ENCODE data around the gene ANKRD62. TPM values are rescaled to one million over a fixed set of nuclear protein-coding genes. Genes with fewer than 3 reads are reported as not detected.
"Not testable (repeated sequence)": the region's sequence is repeated elsewhere in the genome, so short reads cannot be mapped to it uniquely, and the experiment has no call there.

ANKRD62 gene
- total RNA-seq, 2 experiments from 2014 or later, result not detected

DNA sequence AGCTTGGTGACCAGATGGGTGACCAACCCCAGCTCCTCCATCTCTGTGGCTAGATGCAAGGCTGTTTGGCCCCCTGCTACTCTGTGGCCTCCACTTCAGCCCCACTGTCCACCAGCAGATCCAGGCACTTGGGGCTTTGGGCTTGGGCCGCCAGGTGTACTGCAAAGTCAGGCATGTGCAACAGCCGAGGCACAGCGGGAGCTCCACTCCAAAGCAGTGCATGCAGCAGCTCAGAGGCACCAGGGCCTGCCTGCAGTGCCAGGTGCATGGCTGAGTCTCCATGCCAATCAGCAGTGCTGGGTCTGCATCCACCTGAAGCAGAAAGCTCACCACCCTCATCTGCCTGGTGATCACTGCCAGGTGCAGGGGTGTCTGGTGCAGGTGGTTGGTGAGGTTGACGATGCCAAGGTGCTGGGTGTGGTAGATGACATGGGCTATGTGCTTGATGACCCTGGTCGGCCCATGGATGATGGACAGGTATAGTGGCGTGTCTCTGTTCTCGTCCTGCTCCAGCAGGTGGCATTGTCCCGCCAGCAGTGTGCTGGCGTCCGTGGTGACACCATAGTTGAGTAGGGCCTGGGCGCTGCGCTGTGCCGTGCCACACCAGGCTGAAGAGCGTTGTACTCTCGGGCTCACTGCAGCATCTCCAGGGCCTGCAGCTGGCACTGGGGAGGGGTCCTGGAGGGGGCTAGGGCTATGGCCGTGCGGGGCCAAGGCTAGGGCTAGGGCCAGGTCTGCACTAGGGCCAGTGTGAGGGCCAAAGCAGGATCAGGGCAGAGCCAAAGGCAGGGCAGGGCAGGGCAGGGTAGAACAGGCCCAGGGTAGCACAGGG lies 1.0 kb upstream of the ANKRD62 start:
- POLR2A ChIA-PET, result no interaction called here

DNA sequence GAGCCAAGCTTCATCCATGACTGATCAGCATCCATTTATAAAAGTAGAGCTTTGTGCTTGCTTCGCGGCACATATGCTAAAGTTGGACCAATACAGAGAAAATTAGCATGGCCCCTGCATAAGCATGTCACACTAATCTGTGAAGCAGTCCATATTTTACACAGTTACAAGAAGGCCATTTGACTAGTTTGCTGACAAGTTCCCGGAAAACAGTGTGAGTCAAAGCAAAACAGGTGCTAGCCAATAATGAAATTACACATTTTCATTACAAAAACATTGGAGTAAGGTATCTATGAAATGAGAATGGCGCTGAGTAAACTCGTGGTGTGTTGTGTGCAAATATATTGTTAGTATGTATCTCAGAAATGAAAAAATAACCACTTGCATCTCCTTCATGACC lies 4.7 kb downstream of the ANKRD62 start:
- no peak overlapping the region for H3K4me3 Mint-ChIP-seq
- no peak for DNase-seq
- ChIA-PET POLR2A (no interaction called here), CTCF (no interaction called here)
- H3K36me3 Mint-ChIP-seq (ENCODE audit: low read depth), result no peaks in the 10 kb centered on the region
- no peak overlapping the region for H3K27ac Mint-ChIP-seq
- H3K9me3 Mint-ChIP-seq, result peaks cover 4% of the 10 kb centered on the region
- peaks cover 15% of the 10 kb centered on the region for H3K4me1 Mint-ChIP-seq
- H3K27me3 Mint-ChIP-seq, result peaks cover 5% of the 10 kb centered on the region

More for the DNA sequence above, 1.0 kb upstream of the ANKRD62 start:
- CTCF ChIA-PET, result interaction anchor here (0.7 kb wide), 1 partner anchor 153 kb away, joined by 3 read pairs; no protein-coding TSS in a partner anchor
- H3K9me3 Mint-ChIP-seq, result peaks cover 4% of the 10 kb centered on the region
- H3K4me3 Mint-ChIP-seq, result no peak overlapping the region
- no peaks in the 10 kb centered on the region for H3K27me3 Mint-ChIP-seq
- no peak overlapping the region for H3K27ac Mint-ChIP-seq
- DNase-seq, result no peak
- H3K4me1 Mint-ChIP-seq, result peaks cover under 1% of the 10 kb centered on the region
- H3K36me3 Mint-ChIP-seq (ENCODE audit: low read depth), result no peaks in the 10 kb centered on the region

DNA sequence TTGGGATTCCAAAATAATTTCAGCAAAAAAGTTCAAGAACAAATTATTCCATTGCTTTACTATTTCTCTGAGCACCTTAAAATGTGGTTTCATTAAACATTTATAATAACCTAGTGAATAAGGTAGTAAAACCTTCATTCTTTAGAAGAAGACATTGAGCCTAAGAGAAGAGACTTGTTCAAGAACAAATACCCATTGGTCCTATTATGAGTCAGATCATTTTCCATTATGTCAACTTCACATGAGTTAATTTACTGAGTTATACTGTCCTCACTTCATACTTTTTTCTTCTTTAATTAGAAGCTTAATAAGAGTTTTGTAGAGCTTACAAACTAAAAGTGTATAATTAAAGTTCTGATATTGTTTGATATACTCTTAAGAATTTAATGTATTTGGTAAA lies 5.5 kb downstream of the ANKRD62 start:
- CTCF ChIA-PET, result no interaction called here
- DNase-seq, result no peak
- H3K4me1 Mint-ChIP-seq, result peaks cover 15% of the 10 kb centered on the region

DNA sequence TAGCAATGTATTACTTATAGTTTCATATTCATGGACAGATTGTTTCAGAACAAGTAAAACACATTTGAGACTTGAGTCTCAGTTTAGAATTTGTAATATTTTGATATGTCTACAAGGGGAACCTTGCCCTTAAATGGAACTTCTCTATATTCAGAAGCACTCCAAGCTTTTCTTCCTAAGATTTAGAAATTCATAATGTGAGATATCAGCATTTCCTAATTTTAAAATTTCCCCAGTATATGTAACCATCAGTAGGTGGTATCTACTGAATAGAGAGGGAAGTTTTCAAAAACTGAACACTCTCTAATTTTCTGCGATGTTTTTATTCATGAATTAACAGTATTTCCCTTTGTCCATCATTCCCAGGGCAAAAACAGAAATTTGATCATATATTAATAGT lies 7.6 kb downstream of the ANKRD62 start:
- no peak for DNase-seq
- peaks cover 15% of the 10 kb centered on the region for H3K4me1 Mint-ChIP-seq
- H3K27ac Mint-ChIP-seq, result no peak overlapping the region
- no peaks in the 10 kb centered on the region for H3K36me3 Mint-ChIP-seq (ENCODE audit: low read depth)
- H3K27me3 Mint-ChIP-seq, result peaks cover 21% of the 10 kb centered on the region
- POLR2A ChIA-PET, result no interaction called here
- no peak overlapping the region for H3K4me3 Mint-ChIP-seq
- CTCF ChIA-PET, result no interaction called here
- no peaks in the 10 kb centered on the region for H3K9me3 Mint-ChIP-seq

More for the DNA sequence above, 5.5 kb downstream of the ANKRD62 start:
- Mint-ChIP-seq H3K27ac (no peak overlapping the region), H3K36me3 (ENCODE audit: low read depth) (no peaks in the 10 kb centered on the region), H3K27me3 (peaks cover 8% of the 10 kb centered on the region), H3K9me3 (no peaks in the 10 kb centered on the region), H3K4me3 (no peak overlapping the region)
- POLR2A ChIA-PET, result no interaction called here

DNA sequence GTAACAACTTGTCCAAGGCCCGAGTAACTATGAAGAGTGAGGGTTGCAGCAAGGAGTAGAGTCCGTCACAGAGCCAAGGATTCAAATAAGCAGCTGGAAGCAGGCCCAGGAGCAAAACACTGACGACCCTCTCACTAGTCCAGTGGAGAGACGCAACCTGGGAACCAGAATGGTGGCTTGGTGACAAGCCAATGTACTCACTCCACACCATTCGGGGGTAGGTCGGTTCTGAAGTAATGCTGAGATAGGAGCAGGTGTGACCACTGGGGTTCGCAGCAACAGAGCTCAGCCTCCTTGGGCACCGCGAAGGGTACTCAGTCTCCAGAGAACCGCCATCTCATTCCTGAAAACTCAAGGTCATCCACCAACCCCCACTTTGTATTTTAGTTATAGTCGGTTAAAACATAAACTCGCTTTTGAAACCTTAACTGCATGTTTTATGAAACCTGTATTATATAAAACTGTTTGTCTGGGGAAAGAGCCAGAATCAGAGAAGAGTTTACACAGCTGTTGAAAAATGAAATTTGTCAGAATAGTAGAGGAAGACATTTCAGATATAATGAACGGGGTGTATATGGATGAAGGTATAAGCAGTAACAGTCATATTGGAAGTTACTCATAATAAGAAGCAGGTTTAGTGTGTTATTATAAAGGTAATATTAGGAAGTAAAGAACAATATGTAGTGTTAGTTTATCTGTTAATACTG lies 8.6 kb downstream of the ANKRD62 start:
- H3K4me3 Mint-ChIP-seq, result no peak overlapping the region
- H3K27me3 Mint-ChIP-seq, result peaks cover 29% of the 10 kb centered on the region
- H3K36me3 Mint-ChIP-seq (ENCODE audit: low read depth), result no peaks in the 10 kb centered on the region
- no peak for DNase-seq
- no peak overlapping the region for H3K27ac Mint-ChIP-seq
- no peaks in the 10 kb centered on the region for H3K9me3 Mint-ChIP-seq
- ChIA-PET CTCF (no interaction called here), POLR2A (no interaction called here)
- H3K4me1 Mint-ChIP-seq, result peaks cover 15% of the 10 kb centered on the region

DNA sequence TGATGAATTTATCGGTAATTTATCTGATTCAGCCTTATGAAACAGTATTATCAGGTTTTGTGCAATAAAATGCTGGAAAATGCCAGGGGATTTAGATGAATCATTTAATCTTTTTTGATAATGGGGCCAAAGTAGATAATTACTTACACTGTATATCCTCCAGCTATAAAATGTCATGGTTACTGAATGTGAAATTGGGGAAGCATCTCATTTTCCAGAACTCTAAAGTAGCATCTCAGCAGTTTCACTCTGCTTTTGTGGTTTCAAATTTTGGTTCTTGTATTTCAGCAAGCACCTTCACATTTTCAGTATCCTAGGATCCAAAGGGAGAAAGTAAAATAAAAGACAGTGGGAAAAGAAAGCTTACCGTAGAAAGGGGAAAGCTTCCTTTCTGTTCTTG lies 12.8 kb downstream of the ANKRD62 start:
- DNase-seq, result no peak
- no peaks in the 10 kb centered on the region for H3K4me1 Mint-ChIP-seq
- no peaks in the 10 kb centered on the region for H3K36me3 Mint-ChIP-seq (ENCODE audit: low read depth)
- no peak overlapping the region for H3K27ac Mint-ChIP-seq
- no peaks in the 10 kb centered on the region for H3K9me3 Mint-ChIP-seq
- ChIA-PET POLR2A (no interaction called here), CTCF (no interaction called here)
- H3K4me3 Mint-ChIP-seq, result no peak overlapping the region
- peaks cover 48% of the 10 kb centered on the region for H3K27me3 Mint-ChIP-seq

DNA sequence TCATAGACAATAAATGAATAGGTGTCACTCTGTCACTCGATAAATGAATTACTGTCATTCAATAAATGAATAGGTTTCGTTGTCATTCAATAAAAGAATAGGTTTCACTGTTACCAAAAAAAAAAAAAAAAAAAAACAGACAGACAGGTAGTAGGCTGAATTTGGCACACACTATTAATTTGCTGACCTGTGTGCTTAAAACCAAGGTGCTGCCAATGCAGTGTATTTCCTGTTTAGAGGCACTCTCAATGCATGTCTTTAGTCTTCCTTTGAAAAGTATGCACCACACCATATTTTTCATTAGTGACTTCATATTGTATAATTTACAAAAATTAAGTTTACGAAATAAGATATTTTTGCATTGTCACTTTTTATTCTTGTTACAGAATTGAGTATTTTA lies 16.2 kb downstream of the ANKRD62 start:
- CTCF ChIA-PET, result no interaction called here
- Mint-ChIP-seq H3K4me3 (no peak overlapping the region), H3K36me3 (ENCODE audit: low read depth) (no peaks in the 10 kb centered on the region), H3K4me1 (no peaks in the 10 kb centered on the region), H3K27me3 (peaks cover 48% of the 10 kb centered on the region), H3K9me3 (no peaks in the 10 kb centered on the region), H3K27ac (no peak overlapping the region)
- no peak for DNase-seq
- POLR2A ChIA-PET, result no interaction called here

DNA sequence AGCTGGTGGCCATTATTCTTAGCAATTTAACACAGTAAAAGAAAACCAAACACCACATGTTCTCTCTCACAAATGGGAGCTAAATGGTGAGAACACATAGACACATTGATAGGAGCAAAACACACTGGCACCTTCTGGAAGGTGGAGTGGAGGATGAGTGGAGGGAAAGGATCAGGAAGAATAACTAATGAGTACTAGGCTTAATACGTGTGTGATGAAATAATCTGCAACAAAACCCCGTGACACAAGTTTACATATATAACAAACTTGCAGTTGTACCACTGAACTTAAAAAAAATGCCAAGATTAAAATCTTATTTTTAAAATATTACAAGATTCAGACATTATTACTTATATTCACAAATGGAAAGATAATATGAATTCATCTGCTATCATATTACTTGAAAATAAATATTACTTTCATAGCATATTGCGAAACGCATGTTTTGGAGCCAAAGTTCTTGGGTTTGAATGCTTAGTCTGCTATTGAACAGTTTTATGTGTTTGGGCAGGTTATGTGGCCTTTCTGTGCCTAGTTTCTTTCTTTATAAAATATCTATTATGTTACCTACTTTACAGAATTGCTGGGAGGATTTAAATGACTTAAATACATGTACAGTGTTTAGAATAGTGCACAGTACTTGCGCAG lies 20.5 kb downstream of the ANKRD62 start:
- ChIA-PET POLR2A (no interaction called here), CTCF (no interaction called here)
- H3K36me3 Mint-ChIP-seq (ENCODE audit: low read depth), result no peaks in the 10 kb centered on the region
- DNase-seq, result no peak
- H3K27ac Mint-ChIP-seq, result no peak overlapping the region
- H3K27me3 Mint-ChIP-seq, result peaks cover 33% of the 10 kb centered on the region
- H3K4me1 Mint-ChIP-seq, result no peaks in the 10 kb centered on the region
- no peak overlapping the region for H3K4me3 Mint-ChIP-seq
- H3K9me3 Mint-ChIP-seq, result no peaks in the 10 kb centered on the region

DNA sequence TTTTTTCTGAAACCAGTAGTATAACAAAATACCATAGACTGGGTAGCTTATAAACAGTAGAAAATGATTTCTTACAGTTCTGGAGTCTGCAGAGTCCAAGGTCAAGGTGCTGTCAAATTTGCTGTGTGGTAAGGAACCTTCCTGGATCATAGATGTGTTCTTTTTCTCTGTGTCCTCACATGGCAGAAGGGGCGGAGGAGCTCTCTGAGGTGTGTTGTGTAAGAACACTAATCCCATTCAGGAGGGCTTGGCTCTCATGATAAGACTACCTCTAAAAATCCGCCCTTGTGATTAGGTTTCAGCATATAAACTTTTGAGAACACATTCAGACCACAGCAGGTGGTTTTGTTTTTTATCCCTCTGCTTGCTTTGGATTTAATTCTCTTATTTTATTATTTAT lies 25.7 kb downstream of the ANKRD62 start:
- ChIA-PET POLR2A (no interaction called here), CTCF (interaction anchor here (0.9 kb wide), 1 partner anchor 80 kb away, joined by 3 read pairs; no protein-coding TSS in a partner anchor)
- no peak overlapping the region for H3K27ac Mint-ChIP-seq
- no peak overlapping the region for H3K4me3 Mint-ChIP-seq
- DNase-seq, result no peak
- no peaks in the 10 kb centered on the region for H3K9me3 Mint-ChIP-seq
- H3K27me3 Mint-ChIP-seq, result peaks cover 27% of the 10 kb centered on the region
- no peaks in the 10 kb centered on the region for H3K4me1 Mint-ChIP-seq
- H3K36me3 Mint-ChIP-seq (ENCODE audit: low read depth), result no peaks in the 10 kb centered on the region

DNA sequence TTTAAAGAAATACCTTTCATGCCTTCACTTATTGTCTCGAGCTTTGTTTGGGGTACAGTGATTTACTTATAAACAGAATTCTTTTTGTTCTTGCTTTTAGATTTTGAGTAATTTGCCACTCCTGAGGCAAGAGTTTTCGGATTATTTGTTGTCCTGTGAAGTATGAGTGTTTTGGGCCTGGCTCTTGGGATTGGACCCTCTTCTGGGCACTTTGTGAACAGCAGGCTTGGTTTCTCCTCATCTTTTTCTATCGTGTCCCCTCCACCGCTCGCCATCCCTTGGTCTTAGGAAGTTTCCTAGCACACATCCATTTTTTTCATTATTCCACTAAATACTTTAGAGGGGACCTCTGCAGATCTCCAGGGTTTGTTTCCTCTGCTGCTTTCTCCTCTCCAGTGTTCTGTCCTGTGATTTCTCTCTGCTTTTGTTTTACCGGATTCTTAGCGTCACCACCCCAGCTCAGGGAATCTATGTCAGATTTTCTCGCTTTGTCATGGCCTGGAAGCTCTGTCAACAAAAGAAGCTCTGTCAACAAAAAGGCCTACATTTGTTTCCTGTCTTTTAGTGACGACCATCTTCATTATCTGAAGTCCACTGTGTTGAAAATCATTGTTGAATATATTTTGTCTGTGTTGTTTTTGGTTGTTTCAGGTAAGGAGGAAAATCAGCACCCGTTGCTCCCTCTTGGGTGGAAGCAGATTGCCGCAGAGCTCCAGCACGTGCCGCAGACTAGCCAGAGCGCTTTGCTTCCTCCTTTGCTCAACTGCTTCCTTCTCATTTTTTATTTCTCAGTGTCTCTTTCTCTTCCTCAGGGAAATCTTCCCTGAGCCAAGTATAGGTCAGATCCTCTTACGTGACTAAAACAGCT lies 27.8 kb downstream of the ANKRD62 start:
- CTCF ChIA-PET, result interaction anchor here (0.9 kb wide), 1 partner anchor 10 kb away, joined by 3 read pairs; no protein-coding TSS in a partner anchor
- peaks cover 39% of the 10 kb centered on the region for H3K27me3 Mint-ChIP-seq
- no peaks in the 10 kb centered on the region for H3K36me3 Mint-ChIP-seq (ENCODE audit: low read depth)
- H3K4me1 Mint-ChIP-seq, result no peaks in the 10 kb centered on the region
- no peak overlapping the region for H3K4me3 Mint-ChIP-seq
- no peak overlapping the region for H3K27ac Mint-ChIP-seq
- no peaks in the 10 kb centered on the region for H3K9me3 Mint-ChIP-seq
- DNase-seq, result no peak
- POLR2A ChIA-PET, result no interaction called here

DNA sequence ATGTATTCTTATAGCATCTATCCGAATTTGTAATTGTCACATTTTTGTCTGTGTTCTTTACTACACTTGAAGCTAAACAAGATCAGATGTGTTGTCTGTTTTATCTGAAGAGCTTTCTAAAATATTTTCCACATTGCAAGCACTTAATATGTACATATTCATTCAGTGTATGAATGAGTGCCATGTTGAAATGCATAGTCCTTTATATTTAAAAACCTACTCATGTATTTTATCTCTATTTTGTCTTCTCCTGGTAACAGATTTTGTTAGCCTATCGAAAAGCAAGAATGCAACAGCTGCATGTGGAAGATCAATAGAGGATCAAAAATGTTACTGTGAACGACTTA lies 28.4 kb downstream of the ANKRD62 start:
- H3K36me3 Mint-ChIP-seq (ENCODE audit: low read depth); H3K4me3 Mint-ChIP-seq; POLR2A ChIA-PET; H3K9me3 Mint-ChIP-seq; H3K4me1 Mint-ChIP-seq; H3K27ac Mint-ChIP-seq; DNase-seq; CTCF ChIA-PET: not testable (repeated sequence)
- H3K27me3 Mint-ChIP-seq, result peaks cover 37% of the 10 kb centered on the region

DNA sequence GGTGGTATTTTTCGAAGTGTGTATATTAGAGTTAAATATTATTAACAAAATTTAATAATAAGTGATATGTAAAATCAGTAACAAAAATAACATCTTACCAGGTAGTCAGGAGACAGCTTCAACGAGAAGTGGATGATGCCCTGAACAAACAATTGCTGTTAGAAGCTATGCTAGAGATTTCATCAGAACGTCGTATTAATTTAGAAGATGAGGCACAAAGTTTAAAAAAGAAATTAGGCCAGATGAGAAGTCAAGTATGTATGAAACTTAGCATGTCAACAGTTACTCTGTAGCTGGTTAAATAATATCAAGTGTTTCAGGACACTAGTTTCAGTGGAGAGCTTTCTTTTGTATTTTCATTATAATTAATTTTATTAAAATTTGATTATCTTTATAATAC lies 34.0 kb downstream of the ANKRD62 start:
- DNase-seq; H3K36me3 Mint-ChIP-seq (ENCODE audit: low read depth); H3K27ac Mint-ChIP-seq; H3K9me3 Mint-ChIP-seq; H3K4me3 Mint-ChIP-seq; H3K4me1 Mint-ChIP-seq; POLR2A ChIA-PET: not testable (repeated sequence)
- H3K27me3 Mint-ChIP-seq, result peaks cover 24% of the 10 kb centered on the region
- CTCF ChIA-PET, result interaction anchor here (0.6 kb wide), 1 partner anchor 187 kb away, joined by 4 read pairs; no protein-coding TSS in a partner anchor

DNA sequence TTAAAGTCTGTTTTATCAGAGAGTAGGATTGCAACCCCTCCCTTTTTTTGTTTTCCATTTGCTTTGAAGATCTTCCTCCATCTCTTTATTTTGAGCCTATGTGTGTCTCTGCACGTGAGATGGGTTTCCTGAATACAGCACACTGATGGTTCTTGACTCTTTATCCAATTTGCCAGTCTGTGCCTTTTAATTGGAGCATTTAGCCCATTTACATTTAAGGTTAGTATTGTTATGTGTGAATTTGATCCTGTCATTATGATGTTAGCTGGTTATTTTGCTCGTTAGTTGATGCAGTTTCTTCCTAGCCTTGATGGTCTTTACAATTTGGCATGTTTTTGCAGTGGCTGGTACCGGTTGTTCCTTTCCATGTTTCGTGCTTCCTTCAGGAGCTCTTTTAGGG lies 45.2 kb downstream of the ANKRD62 start:
- H3K9me3 Mint-ChIP-seq; H3K4me3 Mint-ChIP-seq; H3K27ac Mint-ChIP-seq; H3K27me3 Mint-ChIP-seq; H3K4me1 Mint-ChIP-seq; DNase-seq; POLR2A ChIA-PET; H3K36me3 Mint-ChIP-seq (ENCODE audit: low read depth); CTCF ChIA-PET: not testable (repeated sequence)

Measured in activated CD4-positive, alpha-beta memory T cell treated with anti-CD3 and anti-CD28 coated beads, Interleukin-2, amount 10 ng/mL, durations not matched to agents 7 days and 5 days (primary cell).